HG03571 (cell line): ENCODE results near the gene NOS1.

Source experiments
- ATAC-seq: cut with Tn5 transposase; IDR thresholded peaks from one replicate; pipeline ENCODE4 v1.9.1; 2021; ENCODE audit not compliant: unreplicated experiment

The NOS1 gene

GRCh38 chr12:117331691-117332090, 29.7 kb downstream of the NOS1 start:
- ATAC-seq, result no peak

DNA sequence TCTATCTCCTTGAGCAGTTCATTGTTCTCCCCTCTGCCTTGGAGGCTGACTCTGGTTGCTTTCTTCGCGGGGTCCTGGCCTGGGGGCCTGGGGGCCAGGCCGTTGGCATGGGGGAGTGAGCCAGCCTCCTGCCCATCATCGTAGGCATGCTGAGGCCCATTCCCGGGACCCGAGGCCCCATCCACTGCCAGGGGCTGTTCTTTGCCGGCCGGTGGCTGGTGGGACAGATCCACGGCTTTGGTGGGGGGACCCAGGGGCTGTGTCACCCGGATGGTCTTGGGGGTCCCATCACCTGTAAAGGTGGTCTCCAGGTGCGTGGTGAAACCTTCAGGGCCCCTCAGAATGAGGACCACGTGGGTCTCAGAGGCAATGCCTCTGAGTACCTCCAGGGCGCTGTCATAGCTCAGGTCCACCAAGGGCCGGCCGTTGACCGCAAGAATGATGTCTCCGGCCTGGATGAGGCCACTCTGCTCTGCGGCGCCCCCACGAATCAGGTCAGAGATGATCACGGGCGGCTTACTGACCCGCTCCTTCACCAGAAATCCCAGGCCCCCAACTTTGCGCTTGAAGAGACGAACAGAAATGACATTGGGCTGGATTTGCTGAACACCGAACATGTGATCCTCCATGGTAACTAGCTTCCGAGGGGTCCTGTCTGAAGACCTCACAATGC, 30.8 kb downstream of the NOS1 start:
- ATAC-seq, result no peak

- ATAC-seq, result no peak
Observed at GRCh38 chr12:117329756-117330155, 31.7 kb downstream of the NOS1 start.

DNA sequence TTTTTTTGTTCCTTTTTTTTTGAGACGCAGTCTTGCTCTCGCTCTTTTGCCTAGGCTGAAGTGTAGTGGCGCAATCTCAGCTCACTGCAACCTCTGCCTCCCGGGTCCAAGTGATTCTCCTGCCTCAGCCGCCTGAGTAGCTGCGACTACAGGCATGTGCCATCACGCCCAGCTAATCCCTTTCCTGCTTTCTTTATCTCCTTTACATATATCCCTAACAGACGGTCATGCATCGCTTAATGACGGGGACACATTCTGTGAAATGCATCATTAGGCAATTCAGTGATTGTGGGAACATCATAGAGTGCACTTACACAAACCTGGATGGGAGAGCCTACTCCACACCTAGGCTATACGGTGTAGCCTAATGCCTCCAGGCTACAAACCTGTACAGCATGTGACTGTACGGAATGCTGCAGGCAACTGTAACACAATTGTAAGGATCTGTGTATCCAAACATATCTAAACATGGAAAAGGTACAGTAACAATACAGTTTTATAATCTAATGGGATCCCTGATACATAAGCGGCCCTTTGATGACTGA, 32.8 kb downstream of the NOS1 start:
- ATAC-seq, result no peak

- no peak for ATAC-seq
Observed at GRCh38 chr12:117322428-117322827, 39.0 kb downstream of the NOS1 start.

DNA sequence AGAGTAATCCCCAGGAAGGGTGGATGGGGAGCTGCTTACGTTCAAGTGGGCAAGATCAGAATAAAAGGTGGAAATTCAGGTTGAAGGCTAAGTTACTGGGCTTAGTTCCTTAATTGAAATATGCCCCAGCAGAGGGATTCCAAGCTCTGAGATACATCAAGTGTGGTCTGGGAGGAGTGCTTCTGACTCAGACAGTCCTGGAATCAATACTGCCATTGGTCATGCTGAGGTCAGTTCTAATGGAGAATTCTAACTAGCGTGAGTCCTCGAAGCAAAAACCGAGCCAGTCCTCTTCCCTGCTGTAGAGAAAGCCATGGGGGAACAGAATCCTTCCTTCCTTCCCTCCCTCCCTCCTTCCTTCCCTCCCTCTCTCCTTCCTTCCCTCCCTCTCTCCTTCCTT, 39.9 kb downstream of the NOS1 start:
- ATAC-seq, result no peak

GRCh38 chr12:117318591-117318990, 42.8 kb downstream of the NOS1 start:
- no peak for ATAC-seq

DNA sequence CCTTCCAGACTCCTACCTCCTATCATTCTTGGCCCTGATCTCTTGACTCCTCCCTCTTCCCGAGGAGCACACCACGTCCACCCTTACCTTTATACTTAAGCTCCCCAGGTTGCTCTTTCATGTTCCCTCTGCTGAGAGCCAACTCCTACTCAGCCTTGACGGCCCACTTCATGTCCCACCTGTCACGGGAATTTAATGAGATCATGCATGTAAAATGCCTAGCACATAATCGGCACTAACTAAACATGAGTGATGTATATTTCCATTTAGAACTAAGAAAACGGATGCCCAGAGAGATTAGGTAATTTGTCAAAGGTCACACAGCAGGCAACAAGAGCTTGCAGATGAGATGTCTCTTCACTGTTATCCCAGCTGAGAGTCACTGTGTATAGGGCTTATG, 45.1 kb downstream of the NOS1 start:
- ATAC-seq, result no peak

DNA sequence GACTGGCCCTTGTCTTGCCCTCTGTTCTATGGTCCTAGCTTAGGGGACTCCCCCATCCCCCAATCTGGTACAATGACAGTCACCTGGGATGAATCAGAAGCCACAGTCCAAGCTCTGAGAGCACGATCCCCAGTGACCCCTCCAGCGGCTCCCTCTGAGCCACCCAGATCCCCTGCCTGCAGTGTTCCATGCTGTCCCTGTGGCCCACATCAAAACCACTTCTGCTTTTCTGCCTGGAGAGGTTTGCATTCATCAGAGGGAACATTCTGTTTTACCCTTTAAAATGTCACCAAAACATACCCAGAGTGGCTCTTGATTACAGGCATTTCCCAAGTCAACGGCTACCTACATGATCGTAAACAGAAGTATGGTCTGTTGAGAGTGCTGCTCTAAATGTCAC, 47.5 kb downstream of the NOS1 start:
- ATAC-seq, result no peak

- no peak for ATAC-seq
Observed at GRCh38 chr12:117312770-117313169, 48.7 kb downstream of the NOS1 start.

- no peak for ATAC-seq
Observed at GRCh38 chr12:117309276-117309925, 52.0 kb downstream of the NOS1 start.

DNA sequence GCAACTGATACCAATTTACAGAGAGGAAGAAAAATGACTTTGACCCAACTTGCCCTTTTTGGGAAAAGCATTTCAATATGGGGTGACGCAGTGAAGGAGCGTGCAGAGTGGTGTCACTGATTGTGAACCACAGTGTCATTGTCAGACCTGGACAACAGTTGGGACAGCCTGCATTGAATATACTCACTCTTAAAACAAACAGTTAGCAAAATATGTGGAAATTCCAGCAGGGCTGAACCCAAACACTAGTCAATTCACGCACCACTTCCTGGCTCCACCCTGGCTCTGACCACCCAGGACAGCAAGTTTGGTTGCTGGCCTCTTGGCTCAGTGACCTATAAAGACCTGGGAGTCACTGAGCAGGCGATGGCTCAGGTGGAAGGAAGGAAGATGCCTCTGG, 61.3 kb downstream of the NOS1 start:
- no peak for ATAC-seq

GRCh38 chr12:117298648-117299225, 62.7 kb downstream of the NOS1 start:
- no peak for ATAC-seq

DNA sequence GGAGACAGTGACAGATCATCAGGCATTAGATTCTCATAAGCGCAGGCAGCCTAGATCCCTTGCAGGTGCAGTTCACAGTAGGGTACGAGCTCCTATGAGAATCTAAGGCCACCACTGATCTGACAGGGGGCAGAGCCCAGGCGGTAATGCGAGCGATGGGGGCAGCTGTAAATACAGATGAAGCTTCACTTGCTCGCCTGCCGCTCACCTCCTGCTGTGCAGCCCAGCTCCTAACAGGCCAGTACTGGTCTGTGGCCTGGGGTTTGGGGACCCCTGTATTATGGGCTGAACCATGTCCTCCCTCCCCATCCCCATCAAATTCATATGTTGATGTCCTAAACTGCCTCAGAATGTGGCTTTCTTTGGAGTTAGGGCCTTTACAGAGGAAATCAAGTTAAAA, 63.2 kb downstream of the NOS1 start:
- no peak for ATAC-seq

GRCh38 chr12:117294189-117294603, 67.2 kb downstream of the NOS1 start:
- ATAC-seq, result no peak

DNA sequence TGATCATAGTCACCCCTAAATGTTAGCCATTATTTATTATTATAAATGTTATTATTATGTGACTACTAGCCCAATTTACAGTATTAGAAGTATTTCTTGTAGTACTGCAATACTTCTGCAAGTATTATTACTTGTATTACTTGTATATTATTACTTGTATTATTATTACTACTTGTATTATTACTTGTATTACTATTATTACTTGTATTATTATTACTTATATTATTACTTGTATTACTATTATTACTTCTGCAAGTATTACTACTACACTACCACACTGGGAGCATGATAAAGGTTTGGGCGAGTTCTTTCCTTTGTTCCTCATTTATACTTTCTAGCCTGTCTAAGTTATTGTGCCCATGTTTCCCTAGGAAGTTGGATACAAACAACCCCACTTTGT, 67.9 kb downstream of the NOS1 start:
- no peak for ATAC-seq

GRCh38 chr12:117292688-117293087, 68.7 kb downstream of the NOS1 start:
- no peak for ATAC-seq

- ATAC-seq, result no peak
Observed at GRCh38 chr12:117284140-117284539, 77.3 kb downstream of the NOS1 start.

GRCh38 chr12:117282490-117282889, 78.9 kb downstream of the NOS1 start:
- no peak for ATAC-seq

- no peak for ATAC-seq
Observed at GRCh38 chr12:117280019-117280680, 81.3 kb downstream of the NOS1 start.

DNA sequence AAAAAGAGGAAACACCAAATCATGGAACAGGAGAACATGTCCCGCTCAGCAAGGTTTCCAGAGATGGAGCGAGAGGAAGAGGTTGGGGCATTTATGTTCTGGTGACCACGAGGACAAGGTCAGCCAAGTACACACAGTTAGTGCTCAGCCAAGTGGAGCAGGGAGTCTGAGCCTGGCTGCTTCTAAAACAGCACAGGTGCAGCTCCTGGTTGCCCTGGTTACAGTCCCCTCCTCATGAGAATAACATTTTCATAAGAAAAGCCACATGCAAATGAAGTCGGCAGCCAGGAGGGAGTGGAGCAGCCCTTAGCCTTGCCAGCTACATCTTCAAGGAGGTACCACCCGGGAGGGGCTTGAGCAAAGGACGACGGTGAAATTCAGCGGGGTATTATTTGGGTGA, 81.8 kb downstream of the NOS1 start:
- no peak for ATAC-seq

DNA sequence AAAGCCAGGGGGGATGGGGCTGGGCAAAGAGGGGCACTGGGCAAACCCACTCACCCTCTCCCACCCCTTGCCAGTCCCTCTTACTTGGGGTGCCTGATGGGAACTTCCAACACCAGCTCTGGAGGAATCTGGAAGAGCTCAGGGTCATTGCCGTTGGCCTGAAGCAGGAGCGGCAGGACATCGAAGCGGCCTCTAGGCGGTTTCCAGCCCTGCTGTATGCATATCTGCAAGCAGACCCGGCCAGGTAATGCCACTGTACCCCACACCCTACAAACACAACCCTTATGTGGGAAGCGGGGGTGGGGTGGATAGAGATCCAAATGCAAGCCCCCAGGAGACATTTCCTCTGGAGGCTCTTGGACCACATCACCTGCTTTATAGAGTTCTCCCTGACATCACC, 83.6 kb downstream of the NOS1 start:
- no peak for ATAC-seq
